Body of pancreas (tissue), 4 donors: ENCODE data around the gene ADSS1. TPM values are rescaled to one million over a fixed set of nuclear protein-coding genes. Genes with fewer than 3 reads are reported as not detected.
A peak's percentile ranks its signal among the peaks of the same experiment; 100 is the strongest.

ENCODE experiments used
- ATAC-seq: fragments of 150-250 bp; one replicate; pipeline ENCODE4 v1.9.1; 2016
- DNase-seq, 4 donors: peaks; one replicate each; pipeline ENCODE4 v3.0.0-alpha.2; 2019
- H3K27ac ChIP-seq, 4 donors: fragments of 200-600 bp; sonication (generic); 1 replicate in 3 of 4; 2 replicates in 1 of 4; pipeline versions ENCODE4 v1.5.1 to v1.6.1; 2016 to 2019; ENCODE audit warnings: mild to moderate bottlenecking in 1 of 4, mixed read lengths in 1 of 4, moderate library complexity in 1 of 4
- H3K27me3 ChIP-seq, 2 donors: fragments of 200-600 bp; sonication (generic); one replicate each; pipeline ENCODE4 v1.6.0; 2016; ENCODE audit warnings: mild to moderate bottlenecking in 1 of 2
- H3K36me3 ChIP-seq, 2 donors: fragments of 200-600 bp; sonication (generic); replicated peaks in 1 of 2; 2 replicates each; pipeline ENCODE4 v1.5.1; 2016; ENCODE audit warnings: low read depth in 2 of 2; ENCODE audit not compliant: insufficient read depth in 1 of 2
- H3K4me1 ChIP-seq: fragments of 200-600 bp; sonication (generic); one replicate; pipeline ENCODE4 v1.6.0; 2016
- H3K4me3 ChIP-seq, 2 donors: fragments of 200-600 bp; sonication (generic); 1 replicate in 1 of 2; 2 replicates in 1 of 2; pipeline ENCODE4 v1.5.1; 2016 to 2019
- H3K9me3 ChIP-seq, 3 donors: fragments of 200-600 bp; sonication (generic); 1 replicate in 2 of 3; 2 replicates in 1 of 3; pipeline ENCODE4 v1.5.1; 2016
- POLR2A ChIP-seq, 3 donors: fragments of 450-650 bp; IDR thresholded peaks; one replicate each; pipeline ENCODE4 v1.6.1; 2016; ENCODE audit warnings: antibody characterized with exemption in 3 of 3, mild to moderate bottlenecking in 2 of 3
- WGBS, 2 donors: methylation state at CpG; one replicate each; pipeline ENCODE4 v1.1.5; 2017; 5-methylcytosine and 5-hydroxymethylcytosine counted together
- intact Hi-C: fragments of 100-400 bp; cut with DNase I; formaldehyde crosslinking; loops from one replicate; pipeline ENCODE4 v1.15.1; 2023
- total RNA-seq, 2 donors: library from RNA; depleted of rRNA; stranded (reverse); fragments of >200 nt; gene quantifications; one replicate each; pipeline ENCODE4 v1.1.0, GENCODE V29; 2016
- TF ChIP-seq, protein P1 (sequence below), 7 experiments: fragments of 450-650 bp in 4 of 7; fragments of 200-600 bp in 3 of 7; sonication (generic) in 3 of 7; IDR thresholded peaks; one replicate each; pipeline ENCODE4 v1.5.1; 2016 to 2019; ENCODE audit warnings: antibody characterized with exemption in 7 of 7

The ADSS1 gene
- total RNA-seq, 2 donors from 2014 or later, result 4.0 to 4.7 TPM

DNA sequence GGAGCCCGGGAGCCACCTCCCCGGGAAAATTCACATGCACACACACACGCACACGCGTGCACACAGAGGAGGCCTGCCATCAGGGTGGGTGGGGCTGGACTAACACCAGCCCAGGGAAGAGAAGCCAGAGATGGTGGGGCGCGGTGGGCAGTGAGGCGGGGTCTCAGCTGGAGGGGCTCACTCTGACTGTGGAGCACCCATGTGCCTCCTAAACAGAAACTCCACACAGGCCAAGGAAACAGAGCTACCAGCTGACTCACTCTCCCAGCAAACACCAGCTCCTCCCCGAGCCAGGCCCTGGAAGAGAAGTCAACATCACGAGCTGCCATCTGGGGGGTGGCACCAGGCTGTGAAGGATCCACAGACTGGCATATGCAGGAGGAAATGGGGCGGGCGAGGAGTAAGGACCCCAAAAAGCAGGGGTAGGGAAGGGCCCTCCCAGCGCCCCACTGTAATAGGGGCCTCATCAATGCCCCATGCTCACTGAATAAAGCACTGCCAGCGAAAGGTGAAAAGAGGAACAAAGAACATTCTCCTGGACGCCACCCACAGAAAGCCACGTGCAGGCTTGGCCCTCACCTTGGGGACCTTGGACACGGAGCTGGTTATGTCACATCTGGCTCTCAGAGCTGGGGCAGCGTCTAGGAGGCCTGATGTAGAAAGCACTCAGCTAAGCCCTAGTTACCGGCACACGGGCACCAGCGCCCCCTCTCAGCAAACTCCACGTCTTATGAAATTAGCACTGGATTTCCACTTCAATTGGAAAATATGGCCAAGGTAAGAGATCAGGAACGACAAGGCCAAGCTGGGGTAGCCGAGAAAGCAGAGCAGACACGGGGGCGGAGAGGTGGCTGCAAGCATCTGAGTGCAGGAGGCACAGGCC, 43.0 kb upstream of the ADSS1 start:
- DNase-seq (peak; percentile 77 to 92 (median 86)), ATAC-seq (peak; percentile 77)
- WGBS, 2 donors, result 43 to 58% methylated on average over 24 to 26 of the region's 26 CpGs
- no peaks in the 10 kb centered on the region for H3K9me3 ChIP-seq
- peak overlapping the region; percentile 83 to 94 (median 88) for H3K27ac ChIP-seq
- H3K27me3 ChIP-seq, result no peaks in the 10 kb centered on the region
- peaks cover 46% of the 10 kb centered on the region for H3K4me1 ChIP-seq
- TF ChIP-seq POLR2A (IDR thresholded peaks at IDR 0.05), result peak in 1 of 3 donors; percentile 22
- TF ChIP-seq, protein P1, sequence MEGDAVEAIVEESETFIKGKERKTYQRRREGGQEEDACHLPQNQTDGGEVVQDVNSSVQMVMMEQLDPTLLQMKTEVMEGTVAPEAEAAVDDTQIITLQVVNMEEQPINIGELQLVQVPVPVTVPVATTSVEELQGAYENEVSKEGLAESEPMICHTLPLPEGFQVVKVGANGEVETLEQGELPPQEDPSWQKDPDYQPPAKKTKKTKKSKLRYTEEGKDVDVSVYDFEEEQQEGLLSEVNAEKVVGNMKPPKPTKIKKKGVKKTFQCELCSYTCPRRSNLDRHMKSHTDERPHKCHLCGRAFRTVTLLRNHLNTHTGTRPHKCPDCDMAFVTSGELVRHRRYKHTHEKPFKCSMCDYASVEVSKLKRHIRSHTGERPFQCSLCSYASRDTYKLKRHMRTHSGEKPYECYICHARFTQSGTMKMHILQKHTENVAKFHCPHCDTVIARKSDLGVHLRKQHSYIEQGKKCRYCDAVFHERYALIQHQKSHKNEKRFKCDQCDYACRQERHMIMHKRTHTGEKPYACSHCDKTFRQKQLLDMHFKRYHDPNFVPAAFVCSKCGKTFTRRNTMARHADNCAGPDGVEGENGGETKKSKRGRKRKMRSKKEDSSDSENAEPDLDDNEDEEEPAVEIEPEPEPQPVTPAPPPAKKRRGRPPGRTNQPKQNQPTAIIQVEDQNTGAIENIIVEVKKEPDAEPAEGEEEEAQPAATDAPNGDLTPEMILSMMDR (IDR thresholded peaks at IDR 0.05), result peak in 3 of 7 experiments; percentile 35 to 45 (median 44)
- intact Hi-C loops, result no loop called here
- no peaks in the 10 kb centered on the region for H3K36me3 ChIP-seq
- no peak overlapping the region for H3K4me3 ChIP-seq

DNA sequence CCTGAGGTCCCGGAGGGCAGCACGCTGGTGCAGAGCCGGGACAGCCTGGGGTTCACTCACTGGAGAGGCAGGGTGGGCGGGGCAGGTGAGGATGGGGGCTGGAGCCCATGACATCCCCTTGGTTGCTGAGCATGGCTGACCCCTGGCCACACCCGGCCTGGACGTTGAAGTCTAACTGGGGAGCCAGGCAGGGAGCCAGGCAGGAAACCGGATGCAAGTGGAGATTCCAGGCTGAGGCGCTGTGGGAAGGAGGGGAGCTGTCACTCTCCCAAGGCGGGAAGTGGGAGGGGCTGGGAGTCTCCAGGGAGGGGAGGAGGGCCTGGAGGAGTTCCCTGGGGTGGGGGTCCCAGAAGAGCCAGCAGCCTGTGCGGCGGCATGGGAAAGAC, 42.3 kb upstream of the ADSS1 start:
- Histone ChIP-seq H3K27ac (peak overlapping the region; percentile 83 to 94 (median 88)), H3K27me3 (no peaks in the 10 kb centered on the region), H3K36me3 (no peaks in the 10 kb centered on the region), H3K4me1 (peaks cover 46% of the 10 kb centered on the region), H3K9me3 (no peaks in the 10 kb centered on the region), H3K4me3 (no peak overlapping the region)
- 47 to 65% methylated on average over 7 to 11 of the region's 11 CpGs for WGBS, 2 donors
- TF ChIP-seq, protein P1 (IDR thresholded peaks at IDR 0.05), result no peak
- no peak for TF ChIP-seq POLR2A (IDR thresholded peaks at IDR 0.05)
- DNase-seq (peak; percentile 68 to 89 (median 80)), ATAC-seq (peak; percentile 45)
- intact Hi-C loops, result no loop called here

DNA sequence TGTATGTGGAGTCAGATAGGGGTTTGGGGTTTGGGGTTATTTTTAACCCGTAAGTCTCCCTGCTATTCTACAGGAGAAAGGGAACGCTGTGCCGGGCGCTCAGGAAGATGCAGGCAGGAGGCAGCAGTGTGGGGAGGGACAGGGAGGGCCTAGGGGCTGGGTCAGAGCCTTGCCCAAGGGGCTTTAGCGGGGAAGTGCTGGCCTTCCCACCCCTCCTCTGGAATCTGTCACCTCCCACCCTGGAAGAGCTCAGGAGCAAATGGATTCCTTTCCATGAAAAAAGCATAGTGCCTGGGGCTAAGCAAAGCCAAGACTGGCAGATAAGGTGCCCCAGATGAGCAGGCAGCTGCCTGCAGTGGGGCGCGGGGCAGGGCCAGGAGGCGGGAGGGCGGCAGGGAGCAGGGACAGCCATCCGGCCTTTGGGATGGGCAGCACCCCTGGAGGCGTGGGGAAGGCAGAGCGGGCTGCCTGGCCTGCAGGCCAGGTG, 41.9 kb upstream of the ADSS1 start:
- H3K4me1 ChIP-seq, result peaks cover 46% of the 10 kb centered on the region
- intact Hi-C loops, result no loop called here
- H3K36me3 ChIP-seq, result no peaks in the 10 kb centered on the region
- ATAC-seq, result no peak
- H3K27ac ChIP-seq, result peak overlapping the region; percentile 83 to 94 (median 88)
- H3K9me3 ChIP-seq, result no peaks in the 10 kb centered on the region
- no peaks in the 10 kb centered on the region for H3K27me3 ChIP-seq
- DNase-seq, result peak in 1 of 4 donors; percentile 4
- 73 to 82% methylated on average over 11 to 12 of the region's 12 CpGs for WGBS, 2 donors
- TF ChIP-seq, protein P1 (IDR thresholded peaks at IDR 0.05), result no peak
- TF ChIP-seq POLR2A (IDR thresholded peaks at IDR 0.05), result no peak
- H3K4me3 ChIP-seq, result no peak overlapping the region

DNA sequence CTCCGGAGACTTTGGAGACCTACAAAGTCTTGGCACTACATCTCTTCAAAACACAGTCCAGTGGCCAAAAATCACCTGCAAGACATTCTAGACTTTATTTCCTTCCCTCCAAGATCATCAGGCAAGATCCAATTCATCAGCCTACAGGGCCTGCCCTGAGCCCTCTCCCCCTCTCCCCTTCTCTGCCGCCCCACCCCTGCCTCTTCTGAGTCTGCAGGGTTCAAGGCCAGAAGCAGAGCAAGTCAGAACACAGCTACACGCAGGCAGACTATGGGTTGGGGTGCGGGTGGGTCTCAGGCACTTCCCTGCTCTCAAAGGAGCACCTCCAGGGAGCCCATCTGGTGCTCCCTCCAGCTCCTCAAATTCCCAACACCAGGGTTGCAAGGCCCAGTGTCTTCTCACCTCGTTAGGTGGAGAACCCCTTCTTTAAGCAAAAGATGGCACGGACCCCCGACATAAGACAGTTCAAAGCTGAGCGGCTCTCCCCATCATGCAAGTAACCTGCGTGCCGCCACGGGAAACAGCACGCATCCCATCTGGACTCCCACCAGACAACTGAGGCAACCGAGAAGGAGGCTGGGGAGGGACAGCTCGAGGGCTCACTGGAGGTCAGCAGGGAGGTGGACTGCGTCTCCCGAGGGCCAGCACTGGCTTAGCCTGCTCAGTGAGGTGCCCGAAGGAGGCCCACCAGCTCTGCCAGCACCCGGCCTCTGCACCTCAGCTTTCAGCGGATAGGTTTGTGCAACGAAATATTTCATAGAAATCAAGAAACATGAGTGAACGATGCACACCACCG, 40.2 kb upstream of the ADSS1 start:
- intact Hi-C loops, result no loop called here
- Histone ChIP-seq H3K4me3 (no peak overlapping the region), H3K27ac (no peak overlapping the region), H3K9me3 (no peaks in the 10 kb centered on the region), H3K4me1 (peaks cover 47% of the 10 kb centered on the region), H3K27me3 (no peaks in the 10 kb centered on the region), H3K36me3 (no peaks in the 10 kb centered on the region)
- no peak for TF ChIP-seq POLR2A (IDR thresholded peaks at IDR 0.05)
- TF ChIP-seq, protein P1 (IDR thresholded peaks at IDR 0.05), result no peak
- DNase-seq (no peak), ATAC-seq (no peak)
- 78 to 87% methylated on average over 13 to 22 of the region's 22 CpGs for WGBS, 2 donors
